HEK293T (cell line): ENCODE measurements around the gene FAM117A.

Source experiments
- ARNT ChIP-seq: fragments of 450-650 bp; IDR thresholded peaks from 2 replicates; pipeline ENCODE4 v1.6.1; 2017; ENCODE audit warnings: mild to moderate bottlenecking
- BHLHE40 ChIP-seq: fragments of 450-650 bp; IDR thresholded peaks from 2 replicates; pipeline ENCODE4 v1.6.1; 2016; ENCODE audit warnings: mild to moderate bottlenecking, moderate library complexity, borderline replicate concordance
- FOXK2 ChIP-seq: fragments of 450-650 bp; IDR thresholded peaks from 2 replicates; pipeline ENCODE4 v1.6.1; 2016; ENCODE audit warnings: mild to moderate bottlenecking
- FOXM1 ChIP-seq: fragments of 450-650 bp; IDR thresholded peaks from 2 replicates; pipeline ENCODE4 v1.6.1; 2017; ENCODE audit warnings: mild to moderate bottlenecking, borderline replicate concordance
- LEF1 ChIP-seq: fragments of 450-650 bp; IDR thresholded peaks from 2 replicates; pipeline ENCODE4 v1.6.1; 2017; ENCODE audit warnings: mild to moderate bottlenecking, borderline replicate concordance
- NFRKB ChIP-seq: fragments of 450-650 bp; IDR thresholded peaks from 2 replicates; pipeline ENCODE4 v1.6.1; 2016; ENCODE audit warnings: mild to moderate bottlenecking, moderate library complexity
- SP1 ChIP-seq: fragments of 450-650 bp; IDR thresholded peaks from 2 replicates; pipeline ENCODE4 v1.6.1; 2017
- SUZ12 ChIP-seq: fragments of 450-650 bp; IDR thresholded peaks from 2 replicates; pipeline ENCODE4 v1.6.1; 2016; ENCODE audit warnings: mild to moderate bottlenecking
- ZNF384 ChIP-seq: fragments of 450-650 bp; IDR thresholded peaks from 2 replicates; pipeline ENCODE4 v1.6.1; 2016
- TF ChIP-seq, protein P1 (sequence below): fragments of 450-650 bp; IDR thresholded peaks from 2 replicates; pipeline ENCODE4 v1.6.1; 2016

DNA sequence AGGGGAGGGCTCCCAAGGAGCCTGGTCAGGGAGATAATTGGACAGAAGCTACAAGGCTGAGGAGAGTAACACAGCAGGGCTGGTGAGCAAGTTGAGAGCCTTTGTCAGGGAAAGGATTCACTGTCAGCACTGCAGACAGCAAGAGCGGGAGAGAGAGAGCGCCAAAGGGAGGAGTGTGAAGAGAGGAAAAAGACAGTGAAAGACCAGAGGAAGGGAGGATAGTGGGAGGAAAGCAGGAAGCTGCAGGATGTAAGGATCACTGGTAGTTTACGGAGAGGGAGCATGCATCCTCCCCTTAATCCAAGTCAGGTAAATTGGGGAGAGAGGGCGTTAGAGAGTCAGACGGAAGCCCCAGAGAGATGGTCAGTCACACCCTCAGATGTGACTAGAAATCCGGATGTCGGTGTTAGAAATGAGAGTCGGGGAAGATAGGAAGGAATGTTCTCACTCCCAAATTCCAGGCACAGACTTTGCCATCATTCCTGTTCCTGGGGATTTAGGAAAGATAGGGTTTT is 72.2 kb downstream of the FAM117A start:
- TF ChIP-seq FOXK2 (no peak), BHLHE40 (no peak), FOXM1 (no peak), ARNT (no peak), SUZ12 (no peak), LEF1 (no peak), NFRKB (no peak), SP1 (no peak), ZNF384 (no peak)
- TF ChIP-seq, protein P1, sequence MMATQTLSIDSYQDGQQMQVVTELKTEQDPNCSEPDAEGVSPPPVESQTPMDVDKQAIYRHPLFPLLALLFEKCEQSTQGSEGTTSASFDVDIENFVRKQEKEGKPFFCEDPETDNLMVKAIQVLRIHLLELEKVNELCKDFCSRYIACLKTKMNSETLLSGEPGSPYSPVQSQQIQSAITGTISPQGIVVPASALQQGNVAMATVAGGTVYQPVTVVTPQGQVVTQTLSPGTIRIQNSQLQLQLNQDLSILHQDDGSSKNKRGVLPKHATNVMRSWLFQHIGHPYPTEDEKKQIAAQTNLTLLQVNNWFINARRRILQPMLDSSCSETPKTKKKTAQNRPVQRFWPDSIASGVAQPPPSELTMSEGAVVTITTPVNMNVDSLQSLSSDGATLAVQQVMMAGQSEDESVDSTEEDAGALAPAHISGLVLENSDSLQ, result no peak
